Gastrocnemius medialis (tissue), 4 donors: ENCODE data around the gene MINDY4.

Experiments used
- POLR2A ChIP-seq, 2 donors: fragments of 450-650 bp; IDR thresholded peaks; one replicate each; pipeline ENCODE4 v1.6.1; 2017; ENCODE audit warnings: antibody characterized with exemption in 2 of 2, mild to moderate bottlenecking in 2 of 2, moderate library complexity in 2 of 2
- TF ChIP-seq, protein P1 (sequence below), 5 experiments: fragments of 450-650 bp in 3 of 5; fragments of 200-600 bp in 2 of 5; sonication (generic) in 2 of 5; IDR thresholded peaks in 4 of 5; conservative IDR thresholded peaks in 1 of 5; 1 replicate in 4 of 5; 2 replicates in 1 of 5; pipeline ENCODE4 v1.5.1; 2016 to 2019; ENCODE audit warnings: antibody characterized with exemption in 5 of 5, mild to moderate bottlenecking in 3 of 5, moderate library complexity in 3 of 5

DNA sequence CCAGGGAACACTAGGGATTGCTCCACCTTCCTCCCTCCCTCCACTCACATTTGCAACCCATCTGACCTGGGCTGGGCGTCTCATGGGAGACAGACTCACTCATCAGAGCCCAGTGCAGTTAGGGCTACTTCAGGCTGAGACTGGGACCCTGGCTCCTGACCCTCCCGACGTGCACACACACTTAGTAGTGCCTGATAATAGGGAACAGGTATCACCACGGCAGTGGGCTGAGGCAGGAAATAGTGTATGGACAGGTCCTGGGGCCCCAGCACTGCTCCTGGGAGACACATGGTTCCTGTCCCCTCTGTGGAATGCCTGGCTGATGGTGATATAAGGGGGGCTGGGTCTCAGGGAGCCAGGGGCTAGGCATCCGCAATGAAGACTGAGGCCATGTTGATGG is 154.7 kb downstream of the MINDY4 start:
- TF ChIP-seq, protein P1, sequence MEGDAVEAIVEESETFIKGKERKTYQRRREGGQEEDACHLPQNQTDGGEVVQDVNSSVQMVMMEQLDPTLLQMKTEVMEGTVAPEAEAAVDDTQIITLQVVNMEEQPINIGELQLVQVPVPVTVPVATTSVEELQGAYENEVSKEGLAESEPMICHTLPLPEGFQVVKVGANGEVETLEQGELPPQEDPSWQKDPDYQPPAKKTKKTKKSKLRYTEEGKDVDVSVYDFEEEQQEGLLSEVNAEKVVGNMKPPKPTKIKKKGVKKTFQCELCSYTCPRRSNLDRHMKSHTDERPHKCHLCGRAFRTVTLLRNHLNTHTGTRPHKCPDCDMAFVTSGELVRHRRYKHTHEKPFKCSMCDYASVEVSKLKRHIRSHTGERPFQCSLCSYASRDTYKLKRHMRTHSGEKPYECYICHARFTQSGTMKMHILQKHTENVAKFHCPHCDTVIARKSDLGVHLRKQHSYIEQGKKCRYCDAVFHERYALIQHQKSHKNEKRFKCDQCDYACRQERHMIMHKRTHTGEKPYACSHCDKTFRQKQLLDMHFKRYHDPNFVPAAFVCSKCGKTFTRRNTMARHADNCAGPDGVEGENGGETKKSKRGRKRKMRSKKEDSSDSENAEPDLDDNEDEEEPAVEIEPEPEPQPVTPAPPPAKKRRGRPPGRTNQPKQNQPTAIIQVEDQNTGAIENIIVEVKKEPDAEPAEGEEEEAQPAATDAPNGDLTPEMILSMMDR (IDR thresholded peaks at IDR 0.05 in 4 of 5, conservative IDR thresholded peaks at IDR 0.05 in 1 of 5): no peak
- TF ChIP-seq POLR2A (IDR thresholded peaks at IDR 0.05): no peak
